Liver (tissue), 9 donors: ENCODE results near the gene RHEX. TPM values are rescaled to one million over a fixed set of nuclear protein-coding genes. Genes with fewer than 3 reads are reported as not detected.
A peak's percentile ranks its signal among the peaks of the same experiment; 100 is the strongest.

Experiments used
- DNase-seq: peaks from one replicate; pipeline ENCODE4 v3.0.0-alpha.2; 2017; ENCODE audit warnings: low spot score
- H3K27ac ChIP-seq, 2 donors: one replicate each; pipeline ENCODE4 v1.7.0; 2013; ENCODE audit warnings: inconsistent platforms in 2 of 2, low read length in 2 of 2, control low read depth in 1 of 2, low read depth in 1 of 2, mild to moderate bottlenecking in 1 of 2
- H3K27me3 ChIP-seq, 4 donors: one replicate each; pipeline versions ENCODE4 v1.6.1 to v1.7.0; 2013; ENCODE audit warnings: low read length in 3 of 4, inconsistent platforms in 1 of 4, mild to moderate bottlenecking in 1 of 4, moderate library complexity in 1 of 4; ENCODE audit not compliant: control insufficient read depth in 4 of 4, insufficient read depth in 4 of 4
- H3K36me3 ChIP-seq, 4 donors: one replicate each; pipeline versions ENCODE4 v1.6.1 to v1.7.0; 2013; ENCODE audit warnings: low read length in 3 of 4, mild to moderate bottlenecking in 3 of 4, low read depth in 1 of 4, moderate library complexity in 1 of 4; ENCODE audit not compliant: control insufficient read depth in 4 of 4, insufficient read depth in 3 of 4
- H3K4me1 ChIP-seq, 4 donors: one replicate each; pipeline versions ENCODE4 v1.6.1 to v1.7.0; 2013; ENCODE audit warnings: low read length in 3 of 4, mild to moderate bottlenecking in 3 of 4, moderate library complexity in 1 of 4; ENCODE audit not compliant: control insufficient read depth in 4 of 4, insufficient read depth in 4 of 4
- H3K4me3 ChIP-seq, 3 donors: one replicate each; pipeline versions ENCODE4 v1.6.1 to v1.7.0; 2013; ENCODE audit warnings: low read length in 3 of 3, control low read depth in 1 of 3, low read depth in 1 of 3, mild to moderate bottlenecking in 1 of 3
- H3K9ac ChIP-seq, 2 donors: one replicate each; pipeline ENCODE4 v1.7.0; 2013; ENCODE audit warnings: low read length in 2 of 2, mild to moderate bottlenecking in 2 of 2, moderate library complexity in 2 of 2, control low read depth in 1 of 2, low read depth in 1 of 2
- H3K9me3 ChIP-seq, 4 donors: one replicate each; pipeline versions ENCODE4 v1.6.1 to v1.7.0; 2013; ENCODE audit warnings: low read length in 3 of 4; ENCODE audit not compliant: control insufficient read depth in 4 of 4
- ATF3 ChIP-seq: IDR thresholded peaks from 2 replicates; pipeline ENCODE4 v1.6.1; 2016; ENCODE audit warnings: antibody characterized with exemption
- FOXA2 ChIP-seq: IDR thresholded peaks from 2 replicates; pipeline ENCODE4 v1.6.1; 2016; ENCODE audit warnings: antibody characterized with exemption
- HNF4A ChIP-seq, 2 donors: conservative IDR thresholded peaks; 2 replicates each; pipeline ENCODE4 v1.6.1; 2016; ENCODE audit warnings: antibody characterized with exemption in 2 of 2, mild to moderate bottlenecking in 2 of 2
- NR2F2 ChIP-seq: IDR thresholded peaks from 2 replicates; pipeline ENCODE4 v1.6.1; 2016; ENCODE audit warnings: antibody characterized with exemption
- RAD21 ChIP-seq, 2 donors: IDR thresholded peaks; 2 replicates each; pipeline ENCODE4 v1.6.1; 2016; ENCODE audit warnings: antibody characterized with exemption in 2 of 2, mild to moderate bottlenecking in 2 of 2
- RXRA ChIP-seq, 2 donors: IDR thresholded peaks; 2 replicates each; pipeline ENCODE4 v1.6.1; 2017 to 2018; ENCODE audit warnings: antibody characterized with exemption in 2 of 2, mild to moderate bottlenecking in 1 of 2
- SP1 ChIP-seq: IDR thresholded peaks from 2 replicates; pipeline ENCODE4 v1.6.1; 2018; ENCODE audit warnings: antibody characterized with exemption, mild to moderate bottlenecking
- TAF1 ChIP-seq: conservative IDR thresholded peaks from 2 replicates; pipeline ENCODE4 v1.6.1; 2016; ENCODE audit warnings: antibody characterized with exemption, mild to moderate bottlenecking
- ZBTB33 ChIP-seq: IDR thresholded peaks from 2 replicates; pipeline ENCODE4 v1.6.1; 2016; ENCODE audit warnings: antibody characterized with exemption
- WGBS: extraction: QIAGEN DNeasy Blood & Tissue Kit; methylation state at CpG from one replicate; pipeline ENCODE4 v1.1.7; 2013; 5-methylcytosine and 5-hydroxymethylcytosine counted together
- polyA plus RNA-seq, 2 donors: library from polyadenylated mRNA; stranded (reverse) in 1 of 2; unstranded in 1 of 2; fragments of 200-250 nt in 1 of 2; fragments of >200 nt in 1 of 2; fragmentation: Nextera tagmentation in 1 of 2; extraction: Ambion mirVana in 1 of 2; gene quantifications; one replicate each; pipeline versions ENCODE4 v1.2.1 to v1.2.3, GENCODE V29; 2013 to 2015
- total RNA-seq, 2 donors: library from RNA; depleted of rRNA; stranded (reverse); fragments of >200 nt; gene quantifications; one replicate each; pipeline ENCODE4 v1.2.3, GENCODE V29; 2014
- donor health status: healthy.
- donor health status: healthy.
- donor health status: healthy.
- donor health status: healthy.
- donor health status: healthy.

RHEX gene
- total and polyA plus RNA-seq, 4 donors = 0.15 to 2.8 (median 0.47) TPM

GRCh38 chr1:206110820-206111219 is 57.8 kb downstream of the RHEX start:
- no peak for DNase-seq
- H3K4me3 ChIP-seq = no peak overlapping the region
- H3K27ac ChIP-seq = no peak overlapping the region
- no peaks in the 10 kb centered on the region for H3K27me3 ChIP-seq
- H3K9me3 ChIP-seq = no peaks in the 10 kb centered on the region
- TF ChIP-seq ATF3 = no peak
- no peak for TF ChIP-seq FOXA2
- TF ChIP-seq RXRA (IDR thresholded peaks at IDR 0.05) = no peak
- H3K36me3 ChIP-seq = no peaks in the 10 kb centered on the region
- 95% methylated on average over 3 of the region's 3 CpGs for WGBS
- no peak overlapping the region for H3K9ac ChIP-seq
- peaks cover 0 to 22% (median 8%) of the 10 kb centered on the region in 4 donors for H3K4me1 ChIP-seq

- H3K4me1 ChIP-seq = peaks cover 0 to 22% (median 8%) of the 10 kb centered on the region in 4 donors
- 94% methylated on average over 6 of the region's 6 CpGs for WGBS
- H3K36me3 ChIP-seq = no peaks in the 10 kb centered on the region
- no peaks in the 10 kb centered on the region for H3K9me3 ChIP-seq
- no peak overlapping the region for H3K4me3 ChIP-seq
- no peaks in the 10 kb centered on the region for H3K27me3 ChIP-seq
- no peak overlapping the region for H3K27ac ChIP-seq
- no peak for DNase-seq
- TF ChIP-seq RAD21 (IDR thresholded peaks at IDR 0.05) (no peak), SP1 (no peak), HNF4A (conservative IDR thresholded peaks at IDR 0.05) (no peak), NR2F2 (no peak), TAF1 (no peak)
- H3K9ac ChIP-seq = no peak overlapping the region
Measured at GRCh38 chr1:206111271-206111927, 58.4 kb downstream of the RHEX start.

GRCh38 chr1:206112600-206113301 is 59.8 kb downstream of the RHEX start:
- DNase-seq = no peak
- no peak overlapping the region for H3K9ac ChIP-seq

More at GRCh38 chr1:206112600-206113301, 59.8 kb downstream of the RHEX start:
- Histone ChIP-seq H3K27ac (no peak overlapping the region), H3K9me3 (no peaks in the 10 kb centered on the region), H3K4me1 (peaks cover 2 to 31% (median 16%) of the 10 kb centered on the region in 4 donors), H3K4me3 (no peak overlapping the region), H3K36me3 (no peaks in the 10 kb centered on the region), H3K27me3 (no peaks in the 10 kb centered on the region)
- WGBS = 38% methylated on average over 9 of the region's 9 CpGs
- TF ChIP-seq RAD21 (IDR thresholded peaks at IDR 0.05) (peak in 1 of 2 donors; percentile 32), ZBTB33 (no peak), SP1 (peak; percentile 57)
